A673 (cell line): Measurements from ENCODE around the gene C1QTNF8. TPM values are rescaled to one million over a fixed set of nuclear protein-coding genes. Genes with fewer than 3 reads are reported as not detected.

Source experiments
- BruUV-seq: library from RNA; stranded (reverse); fragments of 400-500 nt; replicated peaks from 2 replicates; lab custom pipeline; 2021; lab: Mats Ljungman, UMichigan
- CTCF ChIA-PET: fragments of 300-600 bp; sonication (Branson Sonifier 250); formaldehyde crosslinking; loops from one replicate; lab custom pipeline; 2022; ENCODE audit warnings: antibody characterized with exemption; lab: Charles Lee
- POLR2A ChIA-PET: fragments of 300-600 bp; sonication (Branson Sonifier 250); formaldehyde crosslinking; loops from one replicate; lab custom pipeline; 2022; ENCODE audit warnings: antibody characterized with exemption; ENCODE audit not compliant: low non-redundant PET; lab: Charles Lee
- DNase-seq: peaks from one replicate; pipeline ENCODE4 v3.0.0-alpha.2; 2015; ENCODE audit warnings: low spot score
- H3K27ac ChIP-seq: fragments of 200-600 bp; sonication (generic); 2 replicates; pipeline ENCODE4 v1.5.1; 2016; ENCODE audit warnings: mixed run types, low read depth, mild to moderate bottlenecking, mixed read lengths, antibody characterized with exemption, low read length; ENCODE audit not compliant: poor library complexity, severe bottlenecking
- H3K27me3 ChIP-seq: fragments of 200-600 bp; sonication (generic); replicated peaks from 2 replicates; pipeline ENCODE4 v1.6.1; 2017; ENCODE audit warnings: mixed run types, low read depth, mild to moderate bottlenecking, mixed read lengths, antibody characterized with exemption, low read length; ENCODE audit not compliant: insufficient read depth, poor library complexity
- H3K36me3 ChIP-seq: fragments of 200-600 bp; sonication (generic); 2 replicates; pipeline ENCODE4 v1.6.1; 2016; ENCODE audit warnings: mixed run types, mild to moderate bottlenecking, mixed read lengths, antibody characterized with exemption, low read length; ENCODE audit not compliant: insufficient read depth, poor library complexity, severe bottlenecking
- H3K4me1 ChIP-seq: fragments of 200-600 bp; sonication (generic); 2 replicates; pipeline ENCODE4 v1.6.1; 2017; ENCODE audit warnings: mixed run types, mild to moderate bottlenecking, mixed read lengths, antibody characterized with exemption, low read length; ENCODE audit not compliant: insufficient read depth, poor library complexity, severe bottlenecking
- H3K4me3 ChIP-seq: fragments of 200-600 bp; sonication (generic); 2 replicates; pipeline ENCODE4 v1.5.1; 2016; ENCODE audit warnings: low read depth, mixed run types, mild to moderate bottlenecking, mixed read lengths, low read length; ENCODE audit not compliant: poor library complexity, severe bottlenecking
- H3K9me3 ChIP-seq: fragments of 200-600 bp; sonication (generic); 2 replicates; pipeline ENCODE4 v1.6.1; 2016; ENCODE audit warnings: mixed run types, low read depth, mild to moderate bottlenecking, mixed read lengths, antibody characterized with exemption, low read length; ENCODE audit not compliant: poor library complexity, severe bottlenecking
- CTCF ChIP-seq: fragments of 300-800, 200-600 bp; sonication (generic); conservative IDR thresholded peaks from 2 replicates; pipeline ENCODE4 v1.5.1; 2017; ENCODE audit warnings: low read depth, mild to moderate bottlenecking, antibody characterized with exemption, low read length, moderate library complexity, mixed read lengths
- EZH2 ChIP-seq: fragments of 200-600 bp; sonication (generic); IDR thresholded peaks from 2 replicates; pipeline ENCODE4 v1.6.1; 2017; ENCODE audit warnings: borderline replicate concordance, low read depth, mild to moderate bottlenecking, mixed read lengths, antibody characterized with exemption, low read length; ENCODE audit not compliant: poor library complexity, severe bottlenecking
- intact Hi-C: fragments of 100-400 bp; cut with micrococcal nuclease; formaldehyde crosslinking; loops from one replicate; pipeline ENCODE4 v1.10.0; 2022; ENCODE audit not compliant: unreplicated experiment
- total RNA-seq: library from RNA; stranded (reverse); gene quantifications from 2 replicates; pipeline ENCODE4 v1.2.3, GENCODE V29; 2021

C1QTNF8 gene
- total RNA-seq, 1 experiment from 2014 or later, result not detected

GRCh38 chr16:1070864-1071408, 25.1 kb downstream of the C1QTNF8 start:
- ChIA-PET POLR2A (no interaction called here), CTCF (no interaction called here)
- Histone ChIP-seq H3K36me3 (no peaks in the 10 kb centered on the region), H3K27me3 (peaks cover 92% of the 10 kb centered on the region), H3K4me3 (no peak overlapping the region), H3K4me1 (no peaks in the 10 kb centered on the region), H3K9me3 (no peaks in the 10 kb centered on the region), H3K27ac (no peak overlapping the region)
- intact Hi-C loops, result no loop called here
- no peak for TF ChIP-seq CTCF
- TF ChIP-seq EZH2, result no peak
- BruUV-seq, result no TSS peak
- DNase-seq, result no peak

GRCh38 chr16:1070084-1070863, 25.8 kb downstream of the C1QTNF8 start:
- H3K27me3 ChIP-seq, result peaks cover 96% of the 10 kb centered on the region
- intact Hi-C loops, result no loop called here
- no peaks in the 10 kb centered on the region for H3K36me3 ChIP-seq
- no TSS peak for BruUV-seq
- CTCF ChIA-PET, result no interaction called here
- DNase-seq, result no peak
- no peak overlapping the region for H3K27ac ChIP-seq
- H3K4me3 ChIP-seq, result no peak overlapping the region
- TF ChIP-seq CTCF (no peak), EZH2 (peak; percentile 26)
- POLR2A ChIA-PET, result no interaction called here
- no peaks in the 10 kb centered on the region for H3K4me1 ChIP-seq
- no peaks in the 10 kb centered on the region for H3K9me3 ChIP-seq

- no peaks in the 10 kb centered on the region for H3K36me3 ChIP-seq
- H3K4me3 ChIP-seq, result no peak overlapping the region
- no peak overlapping the region for H3K27ac ChIP-seq
- POLR2A ChIA-PET, result interaction anchor here (0.6 kb wide), 1 partner anchor 28 kb away, joined by 3 read pairs; no protein-coding TSS in a partner anchor
- no TSS peak for BruUV-seq
- DNase-seq, result no peak
- H3K27me3 ChIP-seq, result peaks cover 96% of the 10 kb centered on the region
- no peak for TF ChIP-seq CTCF
- TF ChIP-seq EZH2, result no peak
- intact Hi-C loops, result no loop called here
- CTCF ChIA-PET, result interaction anchor here (0.6 kb wide), 1 partner anchor 12 kb away, joined by 11 read pairs; no protein-coding TSS in a partner anchor
- no peaks in the 10 kb centered on the region for H3K9me3 ChIP-seq
- no peaks in the 10 kb centered on the region for H3K4me1 ChIP-seq
These were observed 26.9 kb downstream of the C1QTNF8 start for GRCh38 chr16:1069154-1069553.
